Kidney epithelial cell (primary cell): Measurements from ENCODE around the gene MLH3. TPM values are rescaled to one million over a fixed set of nuclear protein-coding genes. Genes with fewer than 3 reads are reported as not detected.

Experiments
- DNase-seq: peaks from one replicate; pipeline ENCODE4 v3.0.0-alpha.2; 2010; ENCODE audit warnings: low read depth
- H3K27me3 ChIP-seq: 2 replicates; pipeline ENCODE4 v1.6.0; 2011; ENCODE audit warnings: low read length; ENCODE audit not compliant: control insufficient read depth, insufficient read depth
- H3K36me3 ChIP-seq: 2 replicates; pipeline ENCODE4 v1.5.1; 2011; ENCODE audit warnings: low read length; ENCODE audit not compliant: control insufficient read depth, insufficient read depth
- H3K4me3 ChIP-seq: 2 replicates; pipeline ENCODE4 v1.5.1; 2011; ENCODE audit warnings: low read depth, mild to moderate bottlenecking, control low read depth, low read length
- total RNA-seq: library from RNA; depleted of rRNA; stranded (reverse); fragments of >200 nt; gene quantifications from 2 replicates; pipeline ENCODE4 v1.2.3, GENCODE V29; 2015
- TF ChIP-seq, protein P1 (sequence below): IDR thresholded peaks from 2 replicates; pipeline ENCODE4 v1.5.1; 2011; ENCODE audit warnings: mild to moderate bottlenecking, moderate library complexity, low read length, control low read depth, inconsistent platforms; ENCODE audit not compliant: insufficient read depth, poor library complexity, severe bottlenecking

MLH3 gene
- total RNA-seq: 17.9 TPM in 2 replicates

DNA sequence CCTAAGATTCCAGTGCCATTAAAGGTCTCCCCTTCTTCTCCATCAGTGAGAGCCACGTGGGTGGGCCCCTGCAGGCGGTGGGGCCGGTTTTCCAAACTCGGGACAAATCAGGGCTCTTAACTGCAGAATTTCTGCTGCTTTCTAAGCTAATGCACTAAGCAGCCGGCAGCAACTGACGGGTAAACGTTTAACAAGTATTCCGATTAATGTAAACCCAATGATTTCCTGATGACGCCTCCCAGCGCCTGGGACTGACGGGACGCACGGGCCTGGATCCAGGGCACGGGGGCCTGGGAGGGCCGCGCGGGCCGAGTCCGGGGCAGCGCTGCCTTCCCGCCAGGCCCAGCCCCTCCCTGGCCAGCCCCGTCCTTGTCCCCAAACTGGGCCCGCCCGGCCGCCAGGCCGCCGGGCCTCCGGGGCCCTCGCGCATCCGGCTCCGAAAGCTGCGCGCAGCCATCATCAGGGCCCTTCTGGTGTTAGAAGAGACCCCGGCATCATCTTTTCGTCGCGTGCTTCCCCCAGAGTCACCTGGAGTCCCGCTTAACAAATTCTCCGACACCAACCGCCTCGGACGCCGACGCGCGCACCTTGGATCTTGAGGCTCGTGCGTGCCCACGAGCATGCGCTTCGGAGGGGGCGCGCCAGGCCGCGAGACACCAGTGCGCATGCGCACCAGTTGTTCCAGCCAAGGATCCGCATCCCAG, at the start of gene MLH3:
Gene MLH3, minus strand, starts transcription at position 616 of the 704 bp plus-strand sequence. CDS start 1,812 bp downstream, outside the sequence.
- H3K27me3 ChIP-seq: no peaks in the 10 kb centered on the region
- TF ChIP-seq, protein P1, sequence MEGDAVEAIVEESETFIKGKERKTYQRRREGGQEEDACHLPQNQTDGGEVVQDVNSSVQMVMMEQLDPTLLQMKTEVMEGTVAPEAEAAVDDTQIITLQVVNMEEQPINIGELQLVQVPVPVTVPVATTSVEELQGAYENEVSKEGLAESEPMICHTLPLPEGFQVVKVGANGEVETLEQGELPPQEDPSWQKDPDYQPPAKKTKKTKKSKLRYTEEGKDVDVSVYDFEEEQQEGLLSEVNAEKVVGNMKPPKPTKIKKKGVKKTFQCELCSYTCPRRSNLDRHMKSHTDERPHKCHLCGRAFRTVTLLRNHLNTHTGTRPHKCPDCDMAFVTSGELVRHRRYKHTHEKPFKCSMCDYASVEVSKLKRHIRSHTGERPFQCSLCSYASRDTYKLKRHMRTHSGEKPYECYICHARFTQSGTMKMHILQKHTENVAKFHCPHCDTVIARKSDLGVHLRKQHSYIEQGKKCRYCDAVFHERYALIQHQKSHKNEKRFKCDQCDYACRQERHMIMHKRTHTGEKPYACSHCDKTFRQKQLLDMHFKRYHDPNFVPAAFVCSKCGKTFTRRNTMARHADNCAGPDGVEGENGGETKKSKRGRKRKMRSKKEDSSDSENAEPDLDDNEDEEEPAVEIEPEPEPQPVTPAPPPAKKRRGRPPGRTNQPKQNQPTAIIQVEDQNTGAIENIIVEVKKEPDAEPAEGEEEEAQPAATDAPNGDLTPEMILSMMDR: no peak
- peak; percentile 48 for DNase-seq
- H3K36me3 ChIP-seq: no peaks in the 10 kb centered on the region
- peak within 1 kb of the TSS; percentile 51 for H3K4me3 ChIP-seq

DNA sequence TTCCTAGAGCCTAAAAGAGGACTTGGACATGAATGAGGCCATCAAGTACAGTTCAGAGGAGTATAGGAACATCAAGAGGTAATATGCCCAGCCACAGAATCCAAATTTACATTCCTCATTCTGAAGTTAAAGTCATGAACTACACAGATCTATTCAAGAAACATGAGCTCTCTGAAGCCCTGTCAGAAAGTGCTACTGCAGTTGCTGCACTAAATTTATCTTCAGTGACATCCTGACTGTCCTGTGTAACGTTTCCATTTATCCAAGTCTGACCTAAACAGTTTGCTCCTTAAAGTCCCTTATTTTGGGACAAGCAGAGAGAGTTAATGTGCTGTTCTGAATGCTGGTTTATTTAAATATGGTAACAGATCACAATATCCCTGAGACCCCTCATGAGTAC, 47.4 kb upstream of the MLH3 start:
- Histone ChIP-seq H3K36me3 (no peaks in the 10 kb centered on the region), H3K4me3 (no peak overlapping the region)
- TF ChIP-seq, protein P1: no peak

GRCh38 chr14:75098212-75098611, 46.9 kb upstream of the MLH3 start:
- H3K36me3 ChIP-seq: no peaks in the 10 kb centered on the region
- no peak for DNase-seq
- H3K27me3 ChIP-seq: no peaks in the 10 kb centered on the region
- no peak overlapping the region for H3K4me3 ChIP-seq
- TF ChIP-seq, protein P1: no peak

More for the DNA sequence above, 47.4 kb upstream of the MLH3 start:
- no peak for DNase-seq
- H3K27me3 ChIP-seq: no peaks in the 10 kb centered on the region

DNA sequence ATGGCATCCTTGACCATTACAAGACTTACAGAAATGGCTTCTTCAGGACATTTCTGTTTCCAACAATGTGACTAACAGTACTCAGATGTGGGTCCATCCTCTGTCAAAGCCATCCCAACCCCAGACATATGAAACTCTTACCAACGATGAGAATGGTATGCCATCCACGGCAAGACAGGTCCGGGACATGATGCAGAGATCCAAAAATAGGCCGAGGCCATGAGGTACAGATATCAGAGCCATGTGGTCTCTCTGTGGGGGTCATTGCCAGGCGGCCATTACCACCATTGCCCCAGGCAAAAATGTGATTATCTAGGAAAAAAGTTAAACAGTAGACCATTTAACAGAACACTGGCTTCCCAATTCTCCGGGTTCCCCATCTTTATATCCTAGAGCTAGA, 45.7 kb upstream of the MLH3 start:
- TF ChIP-seq, protein P1: no peak
- Histone ChIP-seq H3K4me3 (no peak overlapping the region), H3K27me3 (no peaks in the 10 kb centered on the region), H3K36me3 (no peaks in the 10 kb centered on the region)
- no peak for DNase-seq

GRCh38 chr14:75095690-75096089, 44.4 kb upstream of the MLH3 start:
- no peaks in the 10 kb centered on the region for H3K36me3 ChIP-seq
- DNase-seq: no peak
- TF ChIP-seq, protein P1: no peak
- H3K4me3 ChIP-seq: no peak overlapping the region
- no peaks in the 10 kb centered on the region for H3K27me3 ChIP-seq

DNA sequence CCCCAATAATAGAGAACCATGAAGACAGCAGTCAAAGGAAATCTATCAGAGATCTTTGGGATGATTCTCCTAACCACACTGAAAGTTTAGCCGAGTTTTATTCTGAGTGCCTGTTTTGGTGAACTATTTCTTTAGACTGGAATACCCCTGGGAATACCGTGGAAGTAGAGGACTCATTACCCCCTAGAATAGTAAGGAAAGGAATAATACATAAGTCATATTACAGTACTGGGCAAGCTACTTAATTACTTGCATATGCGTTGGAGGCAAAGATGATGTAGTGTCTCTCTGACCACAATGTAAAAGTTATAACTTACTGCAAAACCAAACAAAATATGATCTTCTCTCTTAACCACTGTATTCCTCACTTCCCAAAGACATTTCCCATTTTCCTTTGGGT, 43.6 kb upstream of the MLH3 start:
- Histone ChIP-seq H3K36me3 (no peaks in the 10 kb centered on the region), H3K4me3 (no peak overlapping the region), H3K27me3 (no peaks in the 10 kb centered on the region)
- DNase-seq: no peak
- TF ChIP-seq, protein P1: no peak
